Measurements from ENCODE around the gene KCMF1. TPM values are rescaled to one million over a fixed set of nuclear protein-coding genes. Genes with fewer than 3 reads are reported as not detected.

KCMF1 gene
- total RNA-seq, 1 experiment from 2014 or later = 163 TPM

DNA sequence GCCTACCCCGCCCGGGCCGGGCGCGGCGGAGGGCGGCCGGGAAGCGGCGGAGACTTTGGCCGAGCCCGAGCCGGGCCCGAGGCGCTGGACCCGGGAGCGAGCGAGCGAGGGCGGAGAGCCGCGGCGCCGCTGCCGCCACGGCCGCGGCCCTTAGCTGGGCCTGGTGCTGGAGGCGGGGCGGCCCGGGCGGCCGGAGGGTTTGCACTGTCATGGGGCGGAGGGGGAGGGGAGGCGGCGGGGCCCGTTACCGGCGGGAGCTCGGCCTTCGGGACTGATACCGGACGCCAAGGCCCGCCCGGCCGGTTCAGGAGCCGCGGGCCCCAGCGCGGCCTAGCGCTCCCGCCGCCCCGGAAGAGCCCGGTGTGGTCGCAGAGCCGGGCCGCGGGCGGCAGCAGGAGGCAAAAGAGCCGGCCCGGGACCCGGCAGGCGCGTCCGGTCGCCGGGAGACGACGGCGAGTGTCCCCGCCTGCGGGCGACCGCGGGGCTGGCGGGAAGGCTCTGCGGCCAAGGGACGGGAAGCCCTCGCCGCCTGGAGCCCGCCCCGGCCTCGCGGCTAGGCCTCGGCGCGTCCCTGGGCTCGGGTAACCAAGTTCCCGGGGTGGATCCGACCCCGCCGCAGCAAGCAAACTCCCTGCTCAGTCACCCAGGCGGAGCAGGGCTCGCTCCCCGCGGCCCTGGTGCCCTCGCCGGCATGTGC lies 697 bp downstream of the KCMF1 start:
- Histone ChIP-seq H3K27ac (ENCODE audit: low read length) (peak overlapping the region; percentile 93), H3K36me3 (ENCODE audit: control insufficient read depth, insufficient read depth, low read length) (peaks cover 10% of the 10 kb centered on the region), H3K4me1 (ENCODE audit: control insufficient read depth, insufficient read depth, low read length) (peaks cover 26% of the 10 kb centered on the region), H3K9me3 (ENCODE audit: control insufficient read depth, insufficient read depth, low read depth, low read length) (no peaks in the 10 kb centered on the region), H3K27me3 (ENCODE audit: control insufficient read depth, insufficient read depth, low read length) (no peaks in the 10 kb centered on the region), H3K4me3 (ENCODE audit: low read depth in 2 of 2, low read length in 2 of 2) (peak overlapping the region; percentile 73 to 93)
- ChIA-PET POLR2A (interaction anchor here (0.6 to 0.7 kb wide), 4 partner anchors 11 to 64 kb away, joined by 3 to 10 read pairs (median 4); no protein-coding TSS in a partner anchor), CTCF (interaction anchor here (1.0 kb wide), 1 partner anchor 46 kb away, joined by 3 read pairs; no protein-coding TSS in a partner anchor)
- BruUV-seq (replicated peaks) = no TSS peak
- in situ Hi-C loops (cut with HindIII; ENCODE audit: low pct_unique_long_range_greater_than_20kb, low sequenced_read_pairs) = no loop called here
- 0 out of 2 replicates have a peak, but pooled peaks have one; percentile 34 for TF ChIP-seq SIN3A (IDR thresholded peaks at IDR 0.05; ENCODE audit: borderline replicate concordance, insufficient read depth, low read depth, low read length)
- no peak for TF ChIP-seq TCF7L2 (IDR thresholded peaks at IDR 0.05; ENCODE audit: low read depth, low read length)
- no peak for TF ChIP-seq POLR2AphosphoS5 (IDR thresholded peaks at IDR 0.05; ENCODE audit: low read depth, low read length)
- intact Hi-C loops (cut with micrococcal nuclease; ENCODE audit: unreplicated experiment) = no loop called here
- DNase-seq (ENCODE audit: low read depth, low spot score) (no peak), ATAC-seq (peak; percentile 63)

DNA sequence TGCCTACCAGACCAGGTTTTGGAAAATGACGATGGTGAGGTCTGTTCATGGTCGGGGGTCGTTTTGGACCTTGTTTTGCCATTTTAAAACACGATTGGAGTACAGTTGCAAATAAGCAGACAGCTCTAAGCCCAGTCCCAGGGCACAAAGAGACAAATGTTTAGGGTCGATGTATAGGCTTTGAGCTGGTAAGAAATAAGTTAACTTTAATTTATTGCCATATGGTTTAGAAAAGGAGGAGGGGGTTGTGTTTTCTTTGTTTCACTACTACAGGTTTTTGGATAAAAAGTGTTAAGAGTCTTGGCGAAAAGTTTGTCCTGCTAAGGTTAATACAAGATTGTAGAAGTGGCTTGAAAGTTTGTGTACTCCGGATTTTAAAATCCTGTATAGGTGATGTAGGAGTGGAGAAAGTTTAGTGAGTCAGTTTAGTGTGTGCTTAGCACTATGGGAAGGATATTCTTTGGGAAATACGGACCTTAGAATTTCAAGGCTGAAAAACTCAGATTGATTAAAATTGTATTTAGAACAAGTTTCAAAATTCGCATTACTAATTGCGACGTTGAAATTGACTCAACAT lies 1.3 kb downstream of the KCMF1 start:
- H3K4me3 ChIP-seq (ENCODE audit: low read depth in 2 of 2, low read length in 2 of 2) = peak overlapping the region; percentile 73 to 93
- ATAC-seq (no peak), DNase-seq (ENCODE audit: low read depth, low spot score) (no peak)
- H3K27me3 ChIP-seq (ENCODE audit: control insufficient read depth, insufficient read depth, low read length) = no peaks in the 10 kb centered on the region
- TF ChIP-seq, protein P1, sequence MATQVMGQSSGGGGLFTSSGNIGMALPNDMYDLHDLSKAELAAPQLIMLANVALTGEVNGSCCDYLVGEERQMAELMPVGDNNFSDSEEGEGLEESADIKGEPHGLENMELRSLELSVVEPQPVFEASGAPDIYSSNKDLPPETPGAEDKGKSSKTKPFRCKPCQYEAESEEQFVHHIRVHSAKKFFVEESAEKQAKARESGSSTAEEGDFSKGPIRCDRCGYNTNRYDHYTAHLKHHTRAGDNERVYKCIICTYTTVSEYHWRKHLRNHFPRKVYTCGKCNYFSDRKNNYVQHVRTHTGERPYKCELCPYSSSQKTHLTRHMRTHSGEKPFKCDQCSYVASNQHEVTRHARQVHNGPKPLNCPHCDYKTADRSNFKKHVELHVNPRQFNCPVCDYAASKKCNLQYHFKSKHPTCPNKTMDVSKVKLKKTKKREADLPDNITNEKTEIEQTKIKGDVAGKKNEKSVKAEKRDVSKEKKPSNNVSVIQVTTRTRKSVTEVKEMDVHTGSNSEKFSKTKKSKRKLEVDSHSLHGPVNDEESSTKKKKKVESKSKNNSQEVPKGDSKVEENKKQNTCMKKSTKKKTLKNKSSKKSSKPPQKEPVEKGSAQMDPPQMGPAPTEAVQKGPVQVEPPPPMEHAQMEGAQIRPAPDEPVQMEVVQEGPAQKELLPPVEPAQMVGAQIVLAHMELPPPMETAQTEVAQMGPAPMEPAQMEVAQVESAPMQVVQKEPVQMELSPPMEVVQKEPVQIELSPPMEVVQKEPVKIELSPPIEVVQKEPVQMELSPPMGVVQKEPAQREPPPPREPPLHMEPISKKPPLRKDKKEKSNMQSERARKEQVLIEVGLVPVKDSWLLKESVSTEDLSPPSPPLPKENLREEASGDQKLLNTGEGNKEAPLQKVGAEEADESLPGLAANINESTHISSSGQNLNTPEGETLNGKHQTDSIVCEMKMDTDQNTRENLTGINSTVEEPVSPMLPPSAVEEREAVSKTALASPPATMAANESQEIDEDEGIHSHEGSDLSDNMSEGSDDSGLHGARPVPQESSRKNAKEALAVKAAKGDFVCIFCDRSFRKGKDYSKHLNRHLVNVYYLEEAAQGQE (IDR thresholded peaks at IDR 0.05; ENCODE audit: insufficient read depth in 1 of 2, low read depth in 2 of 2, low read length in 1 of 2) = no peak
- no peak for TF ChIP-seq SIN3A (IDR thresholded peaks at IDR 0.05; ENCODE audit: borderline replicate concordance, insufficient read depth, low read depth, low read length)
- TF ChIP-seq, protein P2, sequence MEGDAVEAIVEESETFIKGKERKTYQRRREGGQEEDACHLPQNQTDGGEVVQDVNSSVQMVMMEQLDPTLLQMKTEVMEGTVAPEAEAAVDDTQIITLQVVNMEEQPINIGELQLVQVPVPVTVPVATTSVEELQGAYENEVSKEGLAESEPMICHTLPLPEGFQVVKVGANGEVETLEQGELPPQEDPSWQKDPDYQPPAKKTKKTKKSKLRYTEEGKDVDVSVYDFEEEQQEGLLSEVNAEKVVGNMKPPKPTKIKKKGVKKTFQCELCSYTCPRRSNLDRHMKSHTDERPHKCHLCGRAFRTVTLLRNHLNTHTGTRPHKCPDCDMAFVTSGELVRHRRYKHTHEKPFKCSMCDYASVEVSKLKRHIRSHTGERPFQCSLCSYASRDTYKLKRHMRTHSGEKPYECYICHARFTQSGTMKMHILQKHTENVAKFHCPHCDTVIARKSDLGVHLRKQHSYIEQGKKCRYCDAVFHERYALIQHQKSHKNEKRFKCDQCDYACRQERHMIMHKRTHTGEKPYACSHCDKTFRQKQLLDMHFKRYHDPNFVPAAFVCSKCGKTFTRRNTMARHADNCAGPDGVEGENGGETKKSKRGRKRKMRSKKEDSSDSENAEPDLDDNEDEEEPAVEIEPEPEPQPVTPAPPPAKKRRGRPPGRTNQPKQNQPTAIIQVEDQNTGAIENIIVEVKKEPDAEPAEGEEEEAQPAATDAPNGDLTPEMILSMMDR (IDR thresholded peaks at IDR 0.05) = no peak
- peak overlapping the region; percentile 93 for H3K27ac ChIP-seq (ENCODE audit: low read length)
- H3K9me3 ChIP-seq (ENCODE audit: control insufficient read depth, insufficient read depth, low read depth, low read length) = no peaks in the 10 kb centered on the region
- H3K4me1 ChIP-seq (ENCODE audit: control insufficient read depth, insufficient read depth, low read length) = peaks cover 26% of the 10 kb centered on the region
- BruUV-seq (replicated peaks) = no TSS peak
- POLR2A ChIA-PET = interaction anchor here (0.6 to 0.9 kb wide), 4 partner anchors 33 to 279 kb away, joined by 3 to 10 read pairs (median 5); no protein-coding TSS in a partner anchor
- H3K36me3 ChIP-seq (ENCODE audit: control insufficient read depth, insufficient read depth, low read length) = peaks cover 10% of the 10 kb centered on the region
- CTCF ChIA-PET = no interaction called here
- intact Hi-C loops (cut with micrococcal nuclease; ENCODE audit: unreplicated experiment) (no loop called here), in situ Hi-C loops (cut with HindIII; ENCODE audit: low pct_unique_long_range_greater_than_20kb, low sequenced_read_pairs) (no loop called here)
